GM21723 (cell line): Measurements from ENCODE around the gene POLRMT.
"Not testable (repeated sequence)": the region's sequence is repeated elsewhere in the genome, so short reads cannot be mapped to it uniquely, and the experiment has no call there.

Experiments used
- ATAC-seq: cut with Tn5 transposase; IDR thresholded peaks from one replicate; pipeline ENCODE4 v1.9.1; 2021; ENCODE audit warnings: mild to moderate bottlenecking, moderate library complexity; ENCODE audit not compliant: unreplicated experiment

Gene POLRMT

DNA sequence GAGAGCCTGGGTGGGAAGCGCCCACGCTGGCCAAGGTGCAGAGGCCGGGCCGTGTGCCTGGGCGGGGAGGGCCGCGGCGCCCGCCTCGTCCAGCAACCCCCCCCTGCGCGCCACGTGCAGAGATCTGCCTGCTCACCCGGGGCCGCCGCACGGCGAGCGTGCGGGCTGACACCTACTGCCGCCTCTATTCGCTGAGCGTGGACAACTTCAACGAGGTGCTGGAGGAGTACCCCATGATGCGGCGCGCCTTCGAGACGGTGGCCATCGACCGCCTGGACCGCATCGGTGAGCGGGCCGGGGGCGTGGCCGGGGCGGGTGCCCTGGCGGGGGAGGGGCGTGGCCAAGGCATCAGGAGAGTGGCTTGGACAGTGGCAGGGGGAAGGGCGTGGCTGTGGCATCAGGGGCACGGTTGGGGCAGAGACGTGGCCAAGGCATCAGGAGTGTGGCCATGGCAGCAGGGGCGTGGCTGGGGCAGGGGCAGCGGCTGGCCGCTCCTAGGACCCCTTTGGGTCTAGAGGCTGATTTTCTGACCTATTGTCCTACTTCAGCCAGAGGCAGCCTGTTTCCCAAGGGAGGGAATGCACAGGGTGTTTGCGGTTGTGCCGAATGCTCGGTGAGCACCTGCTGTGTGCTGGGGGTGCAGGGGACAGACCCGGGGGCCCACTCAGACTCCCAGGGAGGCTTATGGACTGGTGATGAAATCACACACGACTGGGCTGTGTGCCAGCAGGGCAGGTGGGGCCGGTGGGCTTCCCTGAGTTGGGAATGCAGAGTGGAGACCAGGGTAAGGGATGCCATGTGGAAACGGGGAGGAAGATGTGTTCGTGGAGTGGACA is 19.4 kb downstream of the POLRMT start:
- ATAC-seq, result no peak

DNA sequence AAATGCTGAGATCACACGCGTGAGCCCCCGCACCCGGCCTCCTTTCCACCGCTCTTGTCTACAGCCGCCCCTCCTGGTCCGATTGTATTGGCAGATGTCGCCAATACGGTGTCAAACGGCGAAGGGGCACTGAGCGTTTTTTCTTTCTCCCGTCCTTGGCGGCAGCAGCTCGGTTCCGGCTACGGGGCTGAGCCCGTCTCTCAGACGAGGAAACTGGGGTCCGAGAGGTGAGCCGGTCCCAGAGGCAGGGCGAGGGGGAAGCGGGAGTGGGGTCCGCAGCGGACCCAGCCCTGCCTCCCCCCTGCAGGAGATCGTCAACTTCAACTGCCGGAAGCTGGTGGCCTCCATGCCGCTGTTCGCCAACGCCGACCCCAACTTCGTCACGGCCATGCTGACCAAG is 20.4 kb downstream of the POLRMT start:
- no peak for ATAC-seq

DNA sequence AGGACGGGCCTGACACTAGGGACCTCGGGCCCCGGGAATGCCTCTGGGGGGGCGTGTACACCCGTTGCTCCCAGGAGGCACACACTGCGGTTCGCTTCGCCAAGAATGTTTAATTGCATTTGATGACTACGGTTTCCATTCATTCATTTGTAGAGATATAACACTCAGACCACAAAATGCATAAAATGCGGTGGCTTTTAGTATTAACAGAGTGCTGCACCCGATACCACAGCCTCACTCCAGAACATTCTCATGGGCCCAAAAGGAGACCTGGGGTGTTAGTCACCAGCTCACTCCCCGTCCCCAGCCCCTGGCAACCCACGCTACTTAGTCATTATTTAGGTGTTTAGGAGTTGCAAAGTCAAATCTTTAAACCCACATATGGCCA is 21.9 kb downstream of the POLRMT start:
- ATAC-seq, result no peak

- ATAC-seq, result no peak
Observed at GRCh38 chr19:610801-611480, 22.4 kb downstream of the POLRMT start.

DNA sequence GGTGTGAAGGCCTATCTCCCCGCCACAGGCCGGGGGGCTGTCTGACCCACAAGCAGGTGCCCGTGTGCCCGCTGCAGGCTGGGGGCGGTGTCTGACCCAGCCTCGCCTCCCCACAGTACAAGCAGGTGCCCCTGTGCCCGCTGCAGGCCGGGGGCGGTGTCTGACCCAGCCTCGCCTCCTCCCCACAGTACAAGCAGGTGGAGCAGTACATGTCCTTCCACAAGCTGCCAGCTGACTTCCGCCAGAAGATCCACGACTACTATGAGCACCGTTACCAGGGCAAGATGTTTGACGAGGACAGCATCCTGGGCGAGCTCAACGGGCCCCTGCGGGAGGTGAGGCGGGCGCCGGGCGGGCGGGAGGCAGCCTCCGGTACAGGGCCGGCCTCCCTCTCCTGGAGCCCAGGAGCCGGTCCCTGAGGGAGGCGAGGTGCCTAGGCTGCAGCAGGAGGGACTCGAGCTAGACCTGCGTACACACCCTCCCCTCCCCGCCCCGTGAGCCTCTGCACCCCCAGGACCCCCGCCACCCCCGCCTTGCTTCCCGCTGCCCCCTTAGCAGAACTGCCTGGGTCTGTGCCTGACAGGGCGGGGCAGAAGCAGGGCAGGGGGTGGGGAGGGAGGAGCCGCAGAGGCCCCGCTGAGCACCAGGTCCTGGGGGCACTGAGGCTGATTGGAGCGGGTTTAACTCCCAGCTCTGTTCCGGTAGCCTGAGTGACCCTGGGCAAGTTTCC is 23.1 kb downstream of the POLRMT start:
- ATAC-seq, result no peak

GRCh38 chr19:609004-609346 is 24.4 kb downstream of the POLRMT start:
- no peak for ATAC-seq

DNA sequence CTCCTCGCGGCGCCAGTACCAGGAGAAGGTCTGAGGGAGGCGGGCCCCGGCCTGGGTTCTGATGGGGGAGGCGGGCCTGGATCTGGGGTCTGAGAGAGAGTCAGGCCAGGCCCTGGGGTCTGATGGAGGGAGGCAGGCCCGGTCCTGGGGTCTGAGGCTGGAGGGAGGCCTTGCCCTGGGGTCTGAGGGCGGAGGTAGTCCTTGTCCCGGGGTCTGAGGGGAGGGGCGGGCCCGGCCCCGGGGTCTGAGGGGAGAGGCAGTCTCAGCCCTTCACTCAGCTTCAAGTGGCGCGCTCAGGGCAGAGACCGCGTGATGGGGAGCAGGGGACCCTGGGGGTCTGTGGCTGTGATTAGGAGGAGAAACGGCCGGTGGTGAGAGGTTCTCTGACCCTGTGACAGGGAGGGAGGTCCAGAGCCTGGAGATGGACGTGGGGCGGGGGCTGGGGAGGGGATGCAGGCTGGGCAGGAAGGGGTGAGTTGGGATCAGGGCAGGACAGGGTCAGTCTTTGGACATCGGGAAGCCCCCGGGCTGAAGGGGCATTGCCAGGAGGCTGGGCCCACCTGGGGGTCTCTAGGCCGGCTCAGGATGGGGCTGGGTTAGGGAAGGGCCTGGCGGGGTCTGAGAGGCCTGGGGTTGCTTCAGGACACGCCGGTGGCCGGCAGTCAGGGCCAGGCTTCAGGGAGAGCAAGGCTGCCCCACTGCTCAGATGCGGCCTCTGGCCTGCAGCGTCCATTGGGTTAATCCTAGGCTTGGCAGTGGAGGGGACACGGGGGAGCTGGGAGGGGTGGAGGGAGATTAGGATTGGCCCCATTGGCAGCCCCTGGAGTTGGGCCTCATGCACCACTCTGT is 25.0 kb downstream of the POLRMT start:
- no peak for ATAC-seq

DNA sequence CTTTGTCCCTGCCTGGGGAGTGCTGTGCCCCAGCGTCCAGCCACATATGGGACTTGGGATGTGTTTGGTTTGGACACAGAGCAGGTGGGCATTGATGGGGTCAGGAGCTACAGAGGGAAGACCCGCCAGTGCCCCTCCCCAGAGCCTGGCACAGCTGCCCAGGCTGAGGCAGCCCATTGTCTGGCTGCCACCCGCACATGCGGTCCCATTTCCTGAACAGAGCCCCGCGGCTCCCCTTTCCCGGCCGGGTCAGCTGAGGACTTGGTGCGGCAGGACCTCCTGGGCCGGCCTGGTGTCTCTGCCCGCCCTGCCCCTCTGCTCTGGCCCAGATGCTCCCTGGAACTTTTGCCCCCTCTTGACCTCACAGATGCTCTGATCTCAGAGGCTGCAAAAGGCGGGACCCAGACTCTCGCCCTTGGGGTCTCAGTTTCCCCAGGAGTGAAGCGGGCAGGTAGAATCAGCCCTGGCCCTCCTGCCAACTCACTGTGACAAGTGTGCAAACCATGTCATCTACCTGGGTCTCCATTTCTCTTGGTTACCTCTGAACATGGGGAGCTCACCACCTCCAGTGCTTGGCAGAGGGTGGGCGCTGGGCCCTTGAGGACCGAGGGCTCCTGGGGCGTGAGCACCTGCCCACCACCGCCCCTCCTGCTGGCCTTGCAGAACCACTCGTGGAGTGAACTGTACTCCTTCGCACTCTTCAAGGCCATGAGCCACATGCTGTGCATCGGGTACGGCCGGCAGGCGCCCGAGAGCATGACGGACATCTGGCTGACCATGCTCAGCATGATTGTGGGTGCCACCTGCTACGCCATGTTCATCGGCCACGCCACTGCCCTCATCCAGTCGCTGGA is 25.8 kb downstream of the POLRMT start:
- no peak for ATAC-seq

GRCh38 chr19:605061-605971 is 28.0 kb downstream of the POLRMT start:
- ATAC-seq, result not testable (repeated sequence)

- no peak for ATAC-seq
Observed at GRCh38 chr19:604355-604754, 29.0 kb downstream of the POLRMT start.

DNA sequence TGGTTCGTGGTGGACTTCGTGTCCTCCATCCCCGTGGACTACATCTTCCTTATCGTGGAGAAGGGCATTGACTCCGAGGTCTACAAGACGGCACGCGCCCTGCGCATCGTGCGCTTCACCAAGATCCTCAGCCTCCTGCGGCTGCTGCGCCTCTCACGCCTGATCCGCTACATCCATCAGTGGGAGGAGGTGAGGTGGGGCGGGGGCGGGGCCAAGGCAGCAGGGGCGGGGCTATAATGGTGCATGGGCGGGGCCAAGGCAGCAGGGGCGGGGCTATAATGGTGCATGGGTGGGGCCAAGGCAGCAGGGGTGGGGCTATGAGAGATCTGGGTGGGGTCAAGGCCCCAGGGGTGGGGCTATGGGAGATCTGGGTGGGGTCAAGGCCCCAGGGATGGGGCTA is 29.6 kb downstream of the POLRMT start:
- ATAC-seq, result not testable (repeated sequence)

GRCh38 chr19:603302-603639 is 30.1 kb downstream of the POLRMT start:
- not testable (repeated sequence) for ATAC-seq

DNA sequence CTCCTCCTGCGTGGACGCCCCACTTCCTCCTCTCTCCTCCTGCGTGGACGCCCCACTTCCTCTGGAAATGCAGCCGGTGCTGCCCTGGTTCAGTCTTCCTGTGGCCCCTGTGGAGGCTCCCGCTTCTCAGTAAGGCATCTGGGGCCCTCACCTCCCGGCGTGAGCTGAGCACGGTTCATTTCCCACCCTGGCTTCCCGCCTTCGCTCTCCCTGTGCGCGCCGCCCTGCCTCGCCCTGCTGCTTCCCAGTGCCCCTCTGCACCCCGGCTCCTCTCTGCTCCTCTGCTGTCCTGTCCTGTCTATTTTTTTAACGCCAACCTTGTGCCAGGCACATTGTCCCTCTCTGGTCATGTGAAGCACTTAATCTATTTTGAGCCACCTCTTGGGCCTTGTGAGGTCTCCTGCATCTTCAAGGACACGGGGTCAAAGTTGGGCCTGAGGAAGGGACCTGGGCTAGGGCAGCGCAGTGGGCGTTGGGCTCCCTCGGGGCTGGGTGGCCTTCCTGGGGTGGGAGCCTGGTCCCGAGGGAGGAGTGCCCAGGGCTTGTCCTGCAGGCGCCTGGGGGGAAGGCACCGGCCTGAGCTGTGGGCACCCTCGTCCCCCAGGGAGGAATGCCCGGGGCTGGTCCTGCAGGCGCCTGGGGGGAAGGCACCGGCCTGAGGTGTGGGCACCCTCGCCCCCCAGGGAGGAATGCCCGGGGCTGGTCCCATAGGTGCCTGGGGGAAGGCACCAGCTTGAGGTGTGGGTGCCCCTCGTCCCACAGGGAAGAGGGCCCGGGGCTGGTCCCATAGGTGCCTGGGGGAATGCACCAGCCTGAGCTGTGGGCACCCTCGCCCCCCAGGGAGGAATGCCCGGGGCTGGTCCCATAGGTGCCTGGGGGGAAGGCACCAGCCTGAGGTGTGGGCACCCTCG is 30.7 kb downstream of the POLRMT start:
- ATAC-seq, result no peak

DNA sequence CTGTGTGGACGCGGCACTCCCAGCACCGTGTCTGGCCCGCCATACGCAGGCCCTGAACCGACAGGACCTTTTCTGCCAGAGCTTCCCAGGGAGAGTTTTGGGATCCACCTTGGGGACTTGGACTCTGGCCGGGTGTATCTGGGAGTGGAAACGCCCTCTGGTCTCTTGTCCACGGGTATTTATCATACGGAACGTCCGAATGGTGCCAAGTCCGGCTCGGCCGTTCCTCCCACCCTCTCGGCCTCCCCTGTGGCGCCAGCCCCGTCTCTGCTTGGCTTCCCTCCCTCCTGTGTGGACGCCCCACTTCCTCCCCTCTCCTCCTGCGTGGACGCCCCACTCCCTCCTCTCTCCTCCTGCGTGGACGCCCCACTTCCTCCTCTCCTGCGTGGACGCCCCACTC is 31.5 kb downstream of the POLRMT start:
- ATAC-seq, result no peak

GRCh38 chr19:601310-601709 is 32.0 kb downstream of the POLRMT start:
- ATAC-seq, result no peak

DNA sequence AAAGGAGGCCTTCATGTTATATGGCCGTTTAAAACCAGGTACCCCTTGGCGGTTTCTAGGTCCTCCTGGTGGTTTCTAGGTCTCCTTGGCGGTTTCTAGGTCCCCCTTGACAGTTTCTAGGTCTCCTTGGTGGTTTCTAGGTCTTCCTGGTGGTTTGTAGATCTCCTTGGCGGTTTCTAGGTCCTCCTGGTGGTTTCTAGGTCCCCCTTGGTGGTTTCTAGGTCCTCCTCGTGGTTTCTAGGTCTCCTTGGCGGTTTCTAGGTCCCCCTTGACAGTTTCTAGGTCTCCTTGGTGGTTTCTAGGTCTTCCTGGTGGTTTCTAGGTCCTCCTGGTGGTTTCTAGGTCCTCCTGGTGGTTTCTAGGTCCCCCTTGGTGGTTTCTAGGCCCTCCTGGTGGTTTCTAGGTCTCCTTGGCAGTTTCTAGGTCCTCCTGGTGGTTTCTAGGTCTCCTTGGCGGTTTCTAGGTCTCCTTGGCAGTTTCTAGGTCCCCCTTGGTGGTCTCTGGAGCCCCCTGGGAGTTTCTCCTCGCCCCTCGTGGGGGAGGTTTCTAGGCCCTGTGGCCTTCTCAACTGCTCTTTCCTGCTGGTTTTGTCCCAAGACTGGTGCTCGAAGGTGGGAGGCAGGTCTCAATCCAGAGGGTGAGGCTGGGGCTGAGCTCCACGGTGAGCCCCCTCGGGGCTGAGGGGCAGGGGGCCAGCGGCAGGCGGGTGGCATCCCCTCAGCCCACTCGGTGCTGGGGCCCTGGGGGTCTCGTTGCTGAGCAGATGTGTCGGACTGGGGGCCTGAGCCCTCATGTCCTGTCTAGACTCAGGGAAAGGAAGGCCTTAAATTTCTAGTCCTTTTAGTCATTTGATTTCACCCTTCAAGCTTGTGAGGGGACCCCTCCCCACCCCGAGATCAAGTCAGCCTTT is 35.7 kb downstream of the POLRMT start:
- no peak for ATAC-seq

DNA sequence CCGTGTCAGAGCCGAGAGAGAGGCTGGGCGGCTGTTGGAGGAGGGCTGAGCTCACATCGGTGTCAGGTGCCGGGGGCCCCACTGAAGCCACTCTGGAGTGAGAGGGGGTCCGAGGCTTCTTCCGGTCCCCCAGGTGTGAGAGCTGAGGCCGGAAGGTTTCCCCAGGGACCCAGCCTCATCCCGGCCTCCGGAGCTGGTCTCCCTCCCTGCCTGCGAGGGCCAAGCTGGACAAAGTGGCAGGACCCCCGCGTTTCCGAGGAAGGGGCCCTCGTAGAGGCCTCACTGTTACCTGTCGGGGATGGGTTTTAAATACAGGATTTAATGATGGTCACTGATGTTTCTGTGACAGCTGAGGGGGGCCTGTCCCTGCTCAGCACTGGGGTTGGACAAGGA is 37.1 kb downstream of the POLRMT start:
- no peak for ATAC-seq
